ENCODE measurements around the gene CCDC57.

The CCDC57 gene

GRCh38 chr17:82112181-82112913 lies 100.3 kb downstream of the CCDC57 start:
- Histone ChIP-seq H3K9me3 (ENCODE audit: insufficient read depth, low read length, severe bottlenecking) (no peaks in the 10 kb centered on the region), H3K79me2 (ENCODE audit: insufficient read depth, low read length) (no peaks in the 10 kb centered on the region), H3K36me3 (ENCODE audit: insufficient read depth, low read length) (peaks cover 25% of the 10 kb centered on the region), H3K27me3 (ENCODE audit: insufficient read depth, low read length, poor library complexity) (no peaks in the 10 kb centered on the region), H3K9ac (ENCODE audit: low read depth, low read length) (no peak overlapping the region), H3K4me1 (ENCODE audit: insufficient read depth, low read length) (0 out of 2 replicates have a peak, but pooled peaks cover 3% of the 10 kb centered on the region), H4K20me1 (ENCODE audit: insufficient read depth, low read length) (no peaks in the 10 kb centered on the region), H3K4me2 (ENCODE audit: insufficient read depth, low read length) (no peak overlapping the region), H3K27ac (ENCODE audit: low read length) (no peak overlapping the region), H3K4me3 (ENCODE audit: low read depth in 1 of 2, low read length in 2 of 2) (no peak overlapping the region), H2AFZ (ENCODE audit: low read depth, low read length) (no peak overlapping the region)
- TF ChIP-seq EZH2 (IDR thresholded peaks at IDR 0.05; ENCODE audit: borderline replicate concordance, low read depth, low read length, severe bottlenecking) (no peak), CTCF (IDR thresholded peaks at IDR 0.05; ENCODE audit: borderline replicate concordance, extremely low read depth, low read length, poor library complexity, severe bottlenecking) (no peak)
- ATAC-seq (ENCODE audit: insufficient read depth, low read depth), result no peak
- DNase-seq, result no peak

- no peak overlapping the region for H3K4me2 ChIP-seq (ENCODE audit: insufficient read depth, low read length)
Observed at GRCh38 chr17:82110298-82110697, 102.3 kb downstream of the CCDC57 start.

GRCh38 chr17:82108961-82109475 lies 103.6 kb downstream of the CCDC57 start:
- Histone ChIP-seq H3K27ac (ENCODE audit: low read length) (no peak overlapping the region), H3K79me2 (ENCODE audit: insufficient read depth, low read length) (peaks cover 9% of the 10 kb centered on the region), H3K9ac (ENCODE audit: low read depth, low read length) (no peak overlapping the region), H3K4me3 (ENCODE audit: low read depth in 1 of 2, low read length in 2 of 2) (no peak overlapping the region), H3K27me3 (ENCODE audit: insufficient read depth, low read length, poor library complexity) (no peaks in the 10 kb centered on the region), H3K36me3 (ENCODE audit: insufficient read depth, low read length) (peaks cover 16% of the 10 kb centered on the region), H3K4me2 (ENCODE audit: insufficient read depth, low read length) (no peak overlapping the region), H4K20me1 (ENCODE audit: insufficient read depth, low read length) (no peaks in the 10 kb centered on the region), H3K4me1 (ENCODE audit: insufficient read depth, low read length) (peaks cover 31% of the 10 kb centered on the region), H2AFZ (ENCODE audit: low read depth, low read length) (no peak overlapping the region), H3K9me3 (ENCODE audit: insufficient read depth, low read length, severe bottlenecking) (no peaks in the 10 kb centered on the region)
- no peak for TF ChIP-seq EZH2 (IDR thresholded peaks at IDR 0.05; ENCODE audit: borderline replicate concordance, low read depth, low read length, severe bottlenecking)
- TF ChIP-seq CTCF (IDR thresholded peaks at IDR 0.05; ENCODE audit: borderline replicate concordance, extremely low read depth, low read length, poor library complexity, severe bottlenecking), result no peak
- no peak for DNase-seq
- ATAC-seq (ENCODE audit: insufficient read depth, low read depth), result no peak

More at GRCh38 chr17:82110298-82110697, 102.3 kb downstream of the CCDC57 start:
- no peak overlapping the region for H3K9ac ChIP-seq (ENCODE audit: low read depth, low read length)
- H3K79me2 ChIP-seq (ENCODE audit: insufficient read depth, low read length), result peaks cover 8% of the 10 kb centered on the region
- H3K36me3 ChIP-seq (ENCODE audit: insufficient read depth, low read length), result peaks cover 25% of the 10 kb centered on the region
- no peak overlapping the region for H3K27ac ChIP-seq (ENCODE audit: low read length)
- no peaks in the 10 kb centered on the region for H3K27me3 ChIP-seq (ENCODE audit: insufficient read depth, low read length, poor library complexity)
- no peaks in the 10 kb centered on the region for H4K20me1 ChIP-seq (ENCODE audit: insufficient read depth, low read length)
- TF ChIP-seq EZH2 (IDR thresholded peaks at IDR 0.05; ENCODE audit: borderline replicate concordance, low read depth, low read length, severe bottlenecking) (no peak), CTCF (IDR thresholded peaks at IDR 0.05; ENCODE audit: borderline replicate concordance, extremely low read depth, low read length, poor library complexity, severe bottlenecking) (no peak)
- no peak overlapping the region for H3K4me3 ChIP-seq (ENCODE audit: low read depth in 1 of 2, low read length in 2 of 2)
- peaks cover 24% of the 10 kb centered on the region for H3K4me1 ChIP-seq (ENCODE audit: insufficient read depth, low read length)
- no peaks in the 10 kb centered on the region for H3K9me3 ChIP-seq (ENCODE audit: insufficient read depth, low read length, severe bottlenecking)
- ATAC-seq (ENCODE audit: insufficient read depth, low read depth) (no peak), DNase-seq (no peak)
- H2AFZ ChIP-seq (ENCODE audit: low read depth, low read length), result no peak overlapping the region
